Stomach (tissue), 4 donors: ENCODE data around the gene SLC37A4.

Experiments
- CTCF ChIP-seq, 7 experiments: fragments of 450-650 bp in 4 of 7; fragments of 200-600 bp in 3 of 7; sonication (generic) in 3 of 7; IDR thresholded peaks; one replicate each; pipeline ENCODE4 v1.5.1; 2016 to 2019; ENCODE audit warnings: antibody characterized with exemption in 7 of 7, control low read depth in 2 of 7, mild to moderate bottlenecking in 1 of 7
- POLR2A ChIP-seq, 4 donors: fragments of 450-650 bp; IDR thresholded peaks; one replicate each; pipeline ENCODE4 v1.6.1; 2016; ENCODE audit warnings: antibody characterized with exemption in 4 of 4, control low read depth in 2 of 4, mild to moderate bottlenecking in 1 of 4, moderate library complexity in 1 of 4
- POLR2AphosphoS5 ChIP-seq, 3 donors: sonication (generic); formaldehyde crosslinking; IDR thresholded peaks; one replicate each; pipeline ENCODE4 v1.6.1; 2016; ENCODE audit warnings: antibody characterized with exemption in 3 of 3

- TF ChIP-seq CTCF (IDR thresholded peaks at IDR 0.05) = no peak
- TF ChIP-seq POLR2A (IDR thresholded peaks at IDR 0.05) = no peak
- no peak for TF ChIP-seq POLR2AphosphoS5 (IDR thresholded peaks at IDR 0.05)
Measured at GRCh38 chr11:119049081-119049480, 18.4 kb upstream of the SLC37A4 start.
